Nephron (organoid): Measurements from ENCODE around the gene MAPKAP1.
A peak's percentile ranks its signal among the peaks of the same experiment; 100 is the strongest.
"Not testable (repeated sequence)": the region's sequence is repeated elsewhere in the genome, so short reads cannot be mapped to it uniquely, and the experiment has no call there.

Experiments used
- H3K27ac Mint-ChIP-seq, 3 experiments: 2 replicates each; pipeline ENCODE4 v1.8.0; 2020; ENCODE audit warnings: mixed read lengths in 3 of 3, mild to moderate bottlenecking in 2 of 3, moderate library complexity in 1 of 3
- H3K27me3 Mint-ChIP-seq: 2 replicates; pipeline ENCODE4 v1.8.0; 2021; ENCODE audit warnings: low read depth, mild to moderate bottlenecking, moderate library complexity, mixed read lengths
- H3K36me3 Mint-ChIP-seq: 2 replicates; pipeline ENCODE4 v1.8.0; 2020; ENCODE audit warnings: low read depth, mixed read lengths
- H3K4me1 Mint-ChIP-seq: 2 replicates; pipeline ENCODE4 v1.8.0; 2020; ENCODE audit warnings: mixed read lengths
- H3K4me3 Mint-ChIP-seq, 3 experiments: 2 replicates each; pipeline ENCODE4 v1.8.0; 2020; ENCODE audit warnings: mild to moderate bottlenecking in 3 of 3, mixed read lengths in 3 of 3, moderate library complexity in 2 of 3
- H3K9me3 Mint-ChIP-seq: 2 replicates; pipeline ENCODE4 v1.8.0; 2020; ENCODE audit warnings: mixed read lengths
- TF ChIP-seq, protein P1 (sequence below), 3 experiments: fragments of 200-600 bp; sonication (generic); IDR thresholded peaks; one replicate each; pipeline ENCODE4 v1.5.0; 2021; ENCODE audit warnings: antibody characterized with exemption in 3 of 3; ENCODE audit not compliant: unreplicated experiment in 3 of 3

The MAPKAP1 gene

GRCh38 chr9:125699870-125700269 is 7.1 kb downstream of the MAPKAP1 start:
- Mint-ChIP-seq H3K4me1 (peaks cover 26% of the 10 kb centered on the region), H3K9me3 (no peaks in the 10 kb centered on the region), H3K4me3 (no peak overlapping the region)

GRCh38 chr9:125696106-125696647 is 10.8 kb downstream of the MAPKAP1 start:
- Mint-ChIP-seq H3K27me3 (no peaks in the 10 kb centered on the region), H3K27ac (no peak overlapping the region), H3K4me1 (peaks cover 29% of the 10 kb centered on the region), H3K9me3 (no peaks in the 10 kb centered on the region), H3K36me3 (no peaks in the 10 kb centered on the region), H3K4me3 (no peak overlapping the region)
- TF ChIP-seq, protein P1, sequence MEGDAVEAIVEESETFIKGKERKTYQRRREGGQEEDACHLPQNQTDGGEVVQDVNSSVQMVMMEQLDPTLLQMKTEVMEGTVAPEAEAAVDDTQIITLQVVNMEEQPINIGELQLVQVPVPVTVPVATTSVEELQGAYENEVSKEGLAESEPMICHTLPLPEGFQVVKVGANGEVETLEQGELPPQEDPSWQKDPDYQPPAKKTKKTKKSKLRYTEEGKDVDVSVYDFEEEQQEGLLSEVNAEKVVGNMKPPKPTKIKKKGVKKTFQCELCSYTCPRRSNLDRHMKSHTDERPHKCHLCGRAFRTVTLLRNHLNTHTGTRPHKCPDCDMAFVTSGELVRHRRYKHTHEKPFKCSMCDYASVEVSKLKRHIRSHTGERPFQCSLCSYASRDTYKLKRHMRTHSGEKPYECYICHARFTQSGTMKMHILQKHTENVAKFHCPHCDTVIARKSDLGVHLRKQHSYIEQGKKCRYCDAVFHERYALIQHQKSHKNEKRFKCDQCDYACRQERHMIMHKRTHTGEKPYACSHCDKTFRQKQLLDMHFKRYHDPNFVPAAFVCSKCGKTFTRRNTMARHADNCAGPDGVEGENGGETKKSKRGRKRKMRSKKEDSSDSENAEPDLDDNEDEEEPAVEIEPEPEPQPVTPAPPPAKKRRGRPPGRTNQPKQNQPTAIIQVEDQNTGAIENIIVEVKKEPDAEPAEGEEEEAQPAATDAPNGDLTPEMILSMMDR (IDR thresholded peaks at IDR 0.05; ENCODE audit: unreplicated experiment in 3 of 3), result no peak

More at GRCh38 chr9:125699870-125700269, 7.1 kb downstream of the MAPKAP1 start:
- H3K27ac Mint-ChIP-seq, result no peak overlapping the region
- TF ChIP-seq, protein P1 (IDR thresholded peaks at IDR 0.05; ENCODE audit: unreplicated experiment in 3 of 3), result no peak
- no peaks in the 10 kb centered on the region for H3K27me3 Mint-ChIP-seq
- H3K36me3 Mint-ChIP-seq, result peaks cover 6% of the 10 kb centered on the region

DNA sequence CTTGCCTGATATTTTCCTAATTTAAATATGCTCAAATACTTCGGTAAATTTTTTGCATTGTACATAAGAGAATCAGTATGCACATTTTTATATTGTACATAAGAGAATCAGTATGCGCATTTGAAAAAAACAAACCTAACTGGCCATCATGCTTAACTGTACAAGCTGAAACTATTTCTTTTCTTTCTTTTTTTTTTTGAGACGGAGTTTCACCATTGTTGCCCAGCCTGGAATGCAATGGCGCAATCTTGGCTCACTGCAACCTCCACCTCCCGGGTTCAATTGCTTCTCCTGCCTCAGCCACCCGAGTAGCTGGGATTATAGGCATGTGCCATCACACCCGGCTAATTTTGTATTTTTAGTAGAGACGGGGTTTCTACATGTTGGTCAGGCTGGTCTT is 11.5 kb downstream of the MAPKAP1 start:
- H3K27ac Mint-ChIP-seq, H3K36me3 Mint-ChIP-seq, H3K4me3 Mint-ChIP-seq, H3K27me3 Mint-ChIP-seq, H3K9me3 Mint-ChIP-seq: not testable (repeated sequence)
- peaks cover 31% of the 10 kb centered on the region for H3K4me1 Mint-ChIP-seq

- TF ChIP-seq, protein P1 (IDR thresholded peaks at IDR 0.05; ENCODE audit: unreplicated experiment in 3 of 3), result no peak
- Mint-ChIP-seq H3K4me3 (no peak overlapping the region), H3K4me1 (peaks cover 35% of the 10 kb centered on the region), H3K9me3 (no peaks in the 10 kb centered on the region), H3K27me3 (no peaks in the 10 kb centered on the region), H3K36me3 (no peaks in the 10 kb centered on the region), H3K27ac (peak overlapping the region; percentile 14 to 67 (median 23))
These were observed 12.5 kb downstream of the MAPKAP1 start for GRCh38 chr9:125694478-125694877.

- H3K36me3 Mint-ChIP-seq, H3K27me3 Mint-ChIP-seq, H3K4me3 Mint-ChIP-seq, H3K9me3 Mint-ChIP-seq, H3K27ac Mint-ChIP-seq: not testable (repeated sequence)
- H3K4me1 Mint-ChIP-seq, result peaks cover 35% of the 10 kb centered on the region
These were observed 13.5 kb downstream of the MAPKAP1 start for GRCh38 chr9:125693492-125693891.

- Mint-ChIP-seq H3K4me1 (peaks cover 39% of the 10 kb centered on the region), H3K36me3 (no peaks in the 10 kb centered on the region), H3K4me3 (no peak overlapping the region), H3K9me3 (no peaks in the 10 kb centered on the region), H3K27ac (peak overlapping the region; percentile 37 to 44 (median 42)), H3K27me3 (no peaks in the 10 kb centered on the region)
- TF ChIP-seq, protein P1 (IDR thresholded peaks at IDR 0.05; ENCODE audit: unreplicated experiment in 3 of 3), result no peak
These were observed 15.1 kb downstream of the MAPKAP1 start for GRCh38 chr9:125691869-125692268.

DNA sequence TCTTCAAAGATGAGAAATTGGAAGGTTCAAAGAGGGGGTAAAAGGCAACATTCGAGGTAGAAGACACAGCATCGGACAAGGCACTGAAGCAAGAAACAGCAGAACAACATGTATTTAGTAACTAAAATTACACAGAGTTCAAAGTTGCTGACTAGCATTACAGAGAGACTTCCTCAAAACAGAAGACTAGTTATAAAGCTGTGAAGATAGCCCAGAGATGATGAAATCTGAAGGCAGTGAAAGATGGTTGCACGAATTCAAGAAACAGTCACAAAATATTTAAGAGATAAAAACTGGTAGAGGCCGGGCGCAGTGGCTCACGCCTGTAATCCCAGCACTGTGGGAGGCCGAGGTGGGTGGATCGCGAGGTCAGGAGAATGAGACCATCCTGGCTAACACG is 16.3 kb downstream of the MAPKAP1 start:
- Mint-ChIP-seq H3K36me3 (peaks cover under 1% of the 10 kb centered on the region), H3K27ac (no peak overlapping the region), H3K4me1 (peaks cover 36% of the 10 kb centered on the region), H3K4me3 (no peak overlapping the region), H3K9me3 (no peaks in the 10 kb centered on the region), H3K27me3 (no peaks in the 10 kb centered on the region)
- TF ChIP-seq, protein P1 (IDR thresholded peaks at IDR 0.05; ENCODE audit: unreplicated experiment in 3 of 3), result no peak
